ENCODE data around the gene YJEFN3.

DNA sequence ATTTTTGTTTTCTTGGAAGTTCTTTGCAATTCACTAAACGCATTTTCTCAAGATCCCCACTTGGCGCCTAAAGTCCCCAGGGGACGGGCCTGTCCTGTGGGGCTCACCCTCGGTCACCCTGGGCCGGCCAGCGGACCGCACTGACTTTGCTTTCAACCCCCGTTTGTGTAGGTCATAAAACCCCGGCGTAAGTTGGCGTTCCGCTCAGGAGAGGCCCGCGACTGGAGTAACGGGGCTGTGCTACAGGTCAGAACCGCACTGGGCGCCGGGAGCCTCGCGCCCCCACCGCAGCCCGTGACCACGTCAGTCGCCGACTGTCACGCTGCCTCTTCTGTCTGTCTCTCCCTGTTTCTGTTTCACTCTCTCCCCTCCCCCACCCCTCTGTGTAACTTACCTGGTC lies 26.9 kb upstream of the YJEFN3 start:
- TF ChIP-seq POLR2A (IDR thresholded peaks at IDR 0.05; ENCODE audit: control extremely low read depth in 1 of 2, low read depth in 2 of 2, low read length in 2 of 2) (no peak), RFX5 (IDR thresholded peaks at IDR 0.05; ENCODE audit: borderline replicate concordance, low read depth, low read length) (no peak), POU5F1 (IDR thresholded peaks at IDR 0.05; ENCODE audit: low read depth, low read length) (no peak), USF2 (IDR thresholded peaks at IDR 0.05; ENCODE audit: low read length) (no peak), SRF (IDR thresholded peaks at IDR 0.05; ENCODE audit: low read depth, low read length) (no peak), EZH2 (IDR thresholded peaks at IDR 0.05; ENCODE audit: low read depth, low read length, severe bottlenecking) (no peak), BRCA1 (IDR thresholded peaks at IDR 0.05; ENCODE audit: low read depth, low read length) (no peak)
- TF ChIP-seq, protein P1, sequence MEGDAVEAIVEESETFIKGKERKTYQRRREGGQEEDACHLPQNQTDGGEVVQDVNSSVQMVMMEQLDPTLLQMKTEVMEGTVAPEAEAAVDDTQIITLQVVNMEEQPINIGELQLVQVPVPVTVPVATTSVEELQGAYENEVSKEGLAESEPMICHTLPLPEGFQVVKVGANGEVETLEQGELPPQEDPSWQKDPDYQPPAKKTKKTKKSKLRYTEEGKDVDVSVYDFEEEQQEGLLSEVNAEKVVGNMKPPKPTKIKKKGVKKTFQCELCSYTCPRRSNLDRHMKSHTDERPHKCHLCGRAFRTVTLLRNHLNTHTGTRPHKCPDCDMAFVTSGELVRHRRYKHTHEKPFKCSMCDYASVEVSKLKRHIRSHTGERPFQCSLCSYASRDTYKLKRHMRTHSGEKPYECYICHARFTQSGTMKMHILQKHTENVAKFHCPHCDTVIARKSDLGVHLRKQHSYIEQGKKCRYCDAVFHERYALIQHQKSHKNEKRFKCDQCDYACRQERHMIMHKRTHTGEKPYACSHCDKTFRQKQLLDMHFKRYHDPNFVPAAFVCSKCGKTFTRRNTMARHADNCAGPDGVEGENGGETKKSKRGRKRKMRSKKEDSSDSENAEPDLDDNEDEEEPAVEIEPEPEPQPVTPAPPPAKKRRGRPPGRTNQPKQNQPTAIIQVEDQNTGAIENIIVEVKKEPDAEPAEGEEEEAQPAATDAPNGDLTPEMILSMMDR (IDR thresholded peaks at IDR 0.05; ENCODE audit: control extremely low read depth in 1 of 3, insufficient read depth in 1 of 3, low read depth in 1 of 3, low read length in 3 of 3): no peak
- TF ChIP-seq, protein P2, sequence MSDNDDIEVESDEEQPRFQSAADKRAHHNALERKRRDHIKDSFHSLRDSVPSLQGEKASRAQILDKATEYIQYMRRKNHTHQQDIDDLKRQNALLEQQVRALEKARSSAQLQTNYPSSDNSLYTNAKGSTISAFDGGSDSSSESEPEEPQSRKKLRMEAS (IDR thresholded peaks at IDR 0.05): no peak

Data from H1 (cell line).